Measurements from ENCODE around the gene KDM1A. TPM values are rescaled to one million over a fixed set of nuclear protein-coding genes. Genes with fewer than 3 reads are reported as not detected.

The KDM1A gene
- total RNA-seq, 1 experiment from 2014 or later = 204 TPM

DNA sequence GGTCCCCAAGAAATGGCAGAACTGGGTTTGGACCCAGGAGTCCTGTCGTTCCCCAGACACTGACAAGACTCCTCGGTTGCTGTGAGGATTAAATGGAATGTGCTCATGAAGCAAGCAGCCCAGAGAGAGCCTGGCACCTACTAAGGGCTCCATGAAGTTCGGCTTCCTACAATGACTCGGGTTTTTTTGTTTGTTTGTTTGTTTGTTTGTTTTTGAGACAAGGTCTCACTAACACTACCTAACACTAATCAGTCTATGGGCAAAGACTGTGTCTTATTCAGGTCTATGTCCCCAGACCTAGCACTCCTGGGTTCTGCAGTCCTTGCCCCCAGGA is 43.2 kb upstream of the KDM1A start:
- no peaks in the 10 kb centered on the region for H4K20me1 ChIP-seq (ENCODE audit: control insufficient read depth, insufficient read depth, insufficient read length)
- no peaks in the 10 kb centered on the region; the same call in 1 of the 2 replicates for H3K4me1 ChIP-seq (ENCODE audit: insufficient read depth, low read length)
- H3K9me3 ChIP-seq (ENCODE audit: control insufficient read depth, low read depth, low read length) = no peaks in the 10 kb centered on the region
- Mint-ChIP-seq H3K36me3 (ENCODE audit: insufficient read depth in 1 of 3, low read depth in 3 of 3) (no peaks in the 10 kb centered on the region), H3K9me3 (no peaks in the 10 kb centered on the region; a peak in 1 of 5 replicates), H3K27ac (peak overlapping the region; percentile 55 to 97 (median 92); a peak in 5 of 7 replicates), H3K27me3 (ENCODE audit: low read depth) (peaks cover 2% of the 10 kb centered on the region), H3K4me3 (no peak overlapping the region), H3K4me1 (peaks cover 11 to 26% of the 10 kb centered on the region in 2 experiments)
- no peaks in the 10 kb centered on the region for H3K27me3 ChIP-seq (ENCODE audit: insufficient read depth, low read length)
- no peak overlapping the region for H4K8ac ChIP-seq (replicated peaks; ENCODE audit: insufficient read length, low read depth, low read length)
- no peak overlapping the region for H3K56ac ChIP-seq (ENCODE audit: insufficient read length, low read depth, low read length)
- no peak overlapping the region for H3K27ac ChIP-seq (ENCODE audit: insufficient read length, low read depth, low read length)
- WGBS (ENCODE audit: extremely low coverage, insufficient read length, low lambda C conversion rate) = no CpG with 5 or more reads among the region's 4 CpGs
- H4K91ac ChIP-seq (ENCODE audit: insufficient read length, low read depth, low read length) = peak overlapping the region; percentile 25
- H2BK120ac ChIP-seq (ENCODE audit: low read depth, low read length, poor library complexity, severe bottlenecking) = peak overlapping the region; percentile 25
- no peak overlapping the region for H3T11ph ChIP-seq (ENCODE audit: low read length)
- H2BK20ac ChIP-seq (ENCODE audit: low read depth, low read length, poor library complexity, severe bottlenecking) = no peak overlapping the region
- no peak overlapping the region; the same call in 1 of the 2 replicates for H3K4ac ChIP-seq (ENCODE audit: low read depth, low read length)
- no peaks in the 10 kb centered on the region; the same call in 1 of the 2 replicates for H3K79me2 ChIP-seq (ENCODE audit: insufficient read depth, low read length)
- no peak overlapping the region for H3K4me2 ChIP-seq (ENCODE audit: insufficient read depth, insufficient read length, low read length)
- no peak overlapping the region for H3K9ac ChIP-seq (ENCODE audit: extremely low read depth, insufficient read length, low read length)
- no peak overlapping the region for H2BK15ac ChIP-seq (ENCODE audit: low read depth, low read length)
- peak overlapping the region; percentile 36 for H3K18ac ChIP-seq (ENCODE audit: insufficient read length, low read depth, low read length)
- no peak for DNase-seq
- H2BK12ac ChIP-seq (ENCODE audit: insufficient read length, low read depth, low read length) = no peak overlapping the region
- no peaks in the 10 kb centered on the region for H3K79me1 ChIP-seq (ENCODE audit: insufficient read depth, low read depth, low read length, poor library complexity, severe bottlenecking)
- H2AFZ ChIP-seq (ENCODE audit: low read length) = peak overlapping the region; percentile 91
- no peak overlapping the region for H2AK5ac ChIP-seq (ENCODE audit: insufficient read length, low read length)
- H4K5ac ChIP-seq (ENCODE audit: insufficient read length, low read depth, low read length) = peak overlapping the region; percentile 45
- no peak overlapping the region; the same call in 1 of the 2 replicates for H3K14ac ChIP-seq (ENCODE audit: insufficient read depth, low read length)
- no peak overlapping the region for H2BK5ac ChIP-seq (ENCODE audit: insufficient read length, low read length)
- TF ChIP-seq CTCF (conservative IDR thresholded peaks at IDR 0.05) = no peak
- H3K23me2 ChIP-seq (ENCODE audit: insufficient read length, low read depth, low read length, poor library complexity, severe bottlenecking) = no peaks in the 10 kb centered on the region
- no peak overlapping the region for H3K23ac ChIP-seq (ENCODE audit: insufficient read length, low read depth, low read length)

Measured in H9 (cell line).